IPS-15b (cell line): Measurements from ENCODE around the gene CCDC85C.

Source experiments
- H3K27me3 ChIP-seq: one replicate; pipeline ENCODE4 v1.6.1; 2013; ENCODE audit warnings: low read length; ENCODE audit not compliant: control insufficient read depth, insufficient read depth
- H3K36me3 ChIP-seq: one replicate; pipeline ENCODE4 v1.6.1; 2013; ENCODE audit warnings: low read length; ENCODE audit not compliant: control insufficient read depth, insufficient read depth
- H3K4me1 ChIP-seq: one replicate; pipeline ENCODE4 v1.6.1; 2013; ENCODE audit warnings: mild to moderate bottlenecking, low read length; ENCODE audit not compliant: control insufficient read depth, insufficient read depth
- H3K4me3 ChIP-seq: one replicate; pipeline ENCODE4 v1.5.1; 2013; ENCODE audit warnings: low read depth, low read length
- H3K9ac ChIP-seq: one replicate; pipeline ENCODE4 v1.6.1; 2013; ENCODE audit warnings: low read depth, mild to moderate bottlenecking, low read length
- H3K9me3 ChIP-seq: one replicate; pipeline ENCODE4 v1.6.1; 2013; ENCODE audit warnings: mild to moderate bottlenecking, low read length; ENCODE audit not compliant: control insufficient read depth, insufficient read depth

The CCDC85C gene

GRCh38 chr14:99468836-99469592 lies 135.0 kb downstream of the CCDC85C start:
- H3K36me3 ChIP-seq = peaks cover 5% of the 10 kb centered on the region
- no peaks in the 10 kb centered on the region for H3K9me3 ChIP-seq
- H3K4me3 ChIP-seq = no peak overlapping the region
- no peak overlapping the region for H3K9ac ChIP-seq
- H3K4me1 ChIP-seq = no peaks in the 10 kb centered on the region
- H3K27me3 ChIP-seq = no peaks in the 10 kb centered on the region

DNA sequence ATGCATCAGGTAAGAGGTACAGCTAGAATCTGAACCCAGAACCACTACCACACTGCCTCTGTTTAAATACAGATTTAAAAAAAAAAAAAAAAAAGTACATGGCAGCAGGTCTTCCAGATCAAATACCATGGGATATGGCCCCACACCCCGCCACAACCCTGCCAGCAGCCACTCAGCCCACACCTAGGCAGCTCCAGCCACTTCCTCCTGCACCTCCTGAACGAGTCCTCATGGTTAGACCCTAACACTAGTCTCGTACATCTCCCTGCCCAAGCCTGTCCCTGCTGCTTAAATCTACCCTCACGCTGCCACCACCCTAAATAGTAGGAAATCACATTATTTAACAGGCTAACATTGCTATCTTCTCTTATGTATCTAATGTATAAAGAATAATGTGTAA lies 135.9 kb downstream of the CCDC85C start:
- H3K9ac ChIP-seq = no peak overlapping the region
- peaks cover 5% of the 10 kb centered on the region for H3K4me1 ChIP-seq
- peaks cover 5% of the 10 kb centered on the region for H3K36me3 ChIP-seq
- H3K27me3 ChIP-seq = no peaks in the 10 kb centered on the region
- H3K4me3 ChIP-seq = no peak overlapping the region
- no peaks in the 10 kb centered on the region for H3K9me3 ChIP-seq

DNA sequence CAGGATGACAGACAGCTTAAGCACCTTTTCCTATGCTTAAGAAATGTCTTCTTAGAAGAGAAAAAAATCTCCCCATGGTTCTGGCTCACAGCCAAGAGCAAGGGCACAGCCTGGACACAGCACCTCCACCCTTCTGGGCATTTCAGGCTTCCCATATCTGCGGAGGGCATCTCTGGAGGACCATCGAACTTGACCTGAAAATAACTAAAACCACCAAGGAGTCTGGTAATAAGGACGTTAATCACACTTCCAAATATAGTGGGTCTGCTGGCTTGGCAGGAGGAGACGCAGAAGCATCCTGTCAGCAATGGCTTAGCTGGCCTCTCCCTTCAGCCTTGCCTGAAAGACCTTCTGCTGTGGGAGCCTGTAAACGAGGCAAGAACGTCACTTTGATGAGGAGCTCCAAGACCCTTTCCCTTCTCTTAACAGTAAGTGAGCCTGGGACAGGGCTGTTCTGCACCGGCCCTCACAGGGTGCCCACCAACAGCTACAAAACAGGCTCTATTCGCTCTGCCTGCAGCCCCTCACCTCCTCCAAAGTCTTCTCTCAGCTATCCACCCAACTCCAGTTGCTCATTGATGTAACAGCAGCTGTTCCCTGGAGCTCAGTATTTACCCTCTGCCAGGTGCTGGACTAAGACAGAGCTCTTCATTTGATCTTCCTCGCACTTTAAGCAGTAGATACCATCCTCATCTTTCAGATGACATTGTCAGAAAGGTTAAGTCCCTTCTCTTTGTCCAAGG lies 136.5 kb downstream of the CCDC85C start:
- H3K36me3 ChIP-seq = peaks cover 5% of the 10 kb centered on the region
- peaks cover 5% of the 10 kb centered on the region for H3K4me1 ChIP-seq
- no peak overlapping the region for H3K9ac ChIP-seq
- H3K9me3 ChIP-seq = no peaks in the 10 kb centered on the region
- H3K4me3 ChIP-seq = no peak overlapping the region
- no peaks in the 10 kb centered on the region for H3K27me3 ChIP-seq

- Histone ChIP-seq H3K27me3 (no peaks in the 10 kb centered on the region), H3K36me3 (peaks cover 5% of the 10 kb centered on the region), H3K4me3 (no peak overlapping the region)
Observed at GRCh38 chr14:99466758-99467157, 137.2 kb downstream of the CCDC85C start.

GRCh38 chr14:99465288-99465687 lies 138.7 kb downstream of the CCDC85C start:
- H3K9me3 ChIP-seq = no peaks in the 10 kb centered on the region
- peaks cover 13% of the 10 kb centered on the region for H3K4me1 ChIP-seq
- no peak overlapping the region for H3K4me3 ChIP-seq
- H3K36me3 ChIP-seq = peaks cover 10% of the 10 kb centered on the region
- H3K9ac ChIP-seq = no peak overlapping the region
- H3K27me3 ChIP-seq = no peaks in the 10 kb centered on the region

More at GRCh38 chr14:99466758-99467157, 137.2 kb downstream of the CCDC85C start:
- H3K4me1 ChIP-seq = peaks cover 8% of the 10 kb centered on the region
- no peak overlapping the region for H3K9ac ChIP-seq
- no peaks in the 10 kb centered on the region for H3K9me3 ChIP-seq

- H3K4me1 ChIP-seq = peaks cover 13% of the 10 kb centered on the region
- no peak overlapping the region for H3K9ac ChIP-seq
- H3K27me3 ChIP-seq = no peaks in the 10 kb centered on the region
- no peaks in the 10 kb centered on the region for H3K9me3 ChIP-seq
- H3K36me3 ChIP-seq = peaks cover 10% of the 10 kb centered on the region
- H3K4me3 ChIP-seq = no peak overlapping the region
Observed at GRCh38 chr14:99463974-99464373, 140.0 kb downstream of the CCDC85C start.

- Histone ChIP-seq H3K4me1 (peaks cover 13% of the 10 kb centered on the region), H3K4me3 (no peak overlapping the region), H3K9me3 (no peaks in the 10 kb centered on the region), H3K27me3 (no peaks in the 10 kb centered on the region), H3K36me3 (peaks cover 10% of the 10 kb centered on the region), H3K9ac (no peak overlapping the region)
Observed at GRCh38 chr14:99462210-99462609, 141.8 kb downstream of the CCDC85C start.

DNA sequence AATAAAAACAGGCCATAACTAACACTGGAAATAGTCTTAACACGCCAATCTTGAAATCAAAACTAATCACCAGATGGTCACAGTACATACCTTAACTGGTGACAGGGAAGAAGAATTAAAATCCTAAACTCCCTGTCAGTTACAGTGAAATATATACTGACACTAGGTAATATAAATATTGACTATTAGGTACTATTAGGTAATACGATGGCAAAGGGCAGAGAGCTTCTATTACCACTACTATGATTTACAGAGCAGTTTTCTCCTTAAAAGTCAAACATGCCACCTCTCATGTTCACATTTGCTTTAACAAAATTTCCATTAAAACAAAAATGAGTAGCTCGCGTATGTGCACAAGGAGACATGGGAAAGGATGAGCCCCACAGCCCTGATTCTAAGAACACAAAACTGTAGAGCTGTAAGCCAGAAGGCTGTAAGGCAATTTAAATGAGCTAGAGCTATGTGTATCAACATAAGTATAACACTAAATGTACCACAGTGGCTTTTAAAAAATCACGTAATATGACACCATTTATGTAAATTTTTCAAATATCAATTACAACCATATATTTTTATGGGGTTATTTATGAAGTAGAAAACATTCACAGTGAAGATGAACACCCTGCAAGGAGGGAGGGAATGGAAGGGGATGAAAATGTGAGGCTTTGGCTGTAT lies 142.5 kb downstream of the CCDC85C start:
- Histone ChIP-seq H3K27me3 (no peaks in the 10 kb centered on the region), H3K4me3 (no peak overlapping the region), H3K9me3 (no peaks in the 10 kb centered on the region), H3K36me3 (peaks cover 12% of the 10 kb centered on the region), H3K9ac (no peak overlapping the region), H3K4me1 (peaks cover 13% of the 10 kb centered on the region)

GRCh38 chr14:99460793-99461192 lies 143.2 kb downstream of the CCDC85C start:
- no peaks in the 10 kb centered on the region for H3K9me3 ChIP-seq
- peaks cover 13% of the 10 kb centered on the region for H3K36me3 ChIP-seq
- H3K4me3 ChIP-seq = no peak overlapping the region
- peaks cover 13% of the 10 kb centered on the region for H3K4me1 ChIP-seq
- H3K9ac ChIP-seq = no peak overlapping the region
- H3K27me3 ChIP-seq = no peaks in the 10 kb centered on the region

GRCh38 chr14:99459481-99460100 lies 144.4 kb downstream of the CCDC85C start:
- Histone ChIP-seq H3K4me3 (no peak overlapping the region), H3K9ac (no peak overlapping the region), H3K27me3 (no peaks in the 10 kb centered on the region), H3K36me3 (peaks cover 8% of the 10 kb centered on the region), H3K9me3 (no peaks in the 10 kb centered on the region), H3K4me1 (peaks cover 13% of the 10 kb centered on the region)

GRCh38 chr14:99454246-99454645 lies 149.8 kb downstream of the CCDC85C start:
- no peaks in the 10 kb centered on the region for H3K27me3 ChIP-seq
- H3K9me3 ChIP-seq = no peaks in the 10 kb centered on the region
- no peak overlapping the region for H3K9ac ChIP-seq
- H3K4me1 ChIP-seq = no peaks in the 10 kb centered on the region
- no peak overlapping the region for H3K4me3 ChIP-seq
- H3K36me3 ChIP-seq = peaks cover 3% of the 10 kb centered on the region
